Jurkat, Clone E6-1 (cell line): ENCODE measurements around the gene COL6A3.

Source experiments
- DNase-seq: peaks from one replicate; pipeline ENCODE4 v3.0.0-alpha.2; 2011; ENCODE audit warnings: low read depth, low spot score
- H3K4me3 ChIP-seq: 2 replicates; pipeline ENCODE4 v1.5.1; 2011; ENCODE audit warnings: mild to moderate bottlenecking, low read length, control low read depth, moderate library complexity

The COL6A3 gene

DNA sequence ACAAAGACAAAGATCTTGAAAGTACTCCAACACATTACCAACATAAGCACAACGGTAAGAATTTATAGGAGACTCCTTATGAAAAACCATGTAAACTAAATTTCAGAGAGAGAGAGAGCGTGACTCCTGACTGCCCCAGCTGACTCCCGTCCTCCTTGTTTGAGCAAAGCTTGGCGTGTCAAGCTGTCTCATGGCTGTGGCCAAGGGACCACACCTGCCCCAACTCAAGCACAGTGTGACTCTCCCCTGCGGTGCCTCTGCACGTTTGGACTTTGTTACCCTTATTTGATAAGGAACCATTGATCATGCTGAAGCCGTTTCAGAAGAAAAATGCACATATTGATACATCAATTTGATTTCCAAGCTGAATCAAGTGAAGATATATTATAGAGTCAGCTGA is 124.8 kb downstream of the COL6A3 start:
- no peak overlapping the region for H3K4me3 ChIP-seq
- no peak for DNase-seq

- H3K4me3 ChIP-seq = no peak overlapping the region
- no peak for DNase-seq
Measured at GRCh38 chr2:237287872-237288271, 126.1 kb downstream of the COL6A3 start.

GRCh38 chr2:237283131-237283928 is 130.6 kb downstream of the COL6A3 start:
- H3K4me3 ChIP-seq = no peak overlapping the region
- no peak for DNase-seq

- no peak for DNase-seq
- H3K4me3 ChIP-seq = no peak overlapping the region
Measured at GRCh38 chr2:237282568-237283128, 131.3 kb downstream of the COL6A3 start.

DNA sequence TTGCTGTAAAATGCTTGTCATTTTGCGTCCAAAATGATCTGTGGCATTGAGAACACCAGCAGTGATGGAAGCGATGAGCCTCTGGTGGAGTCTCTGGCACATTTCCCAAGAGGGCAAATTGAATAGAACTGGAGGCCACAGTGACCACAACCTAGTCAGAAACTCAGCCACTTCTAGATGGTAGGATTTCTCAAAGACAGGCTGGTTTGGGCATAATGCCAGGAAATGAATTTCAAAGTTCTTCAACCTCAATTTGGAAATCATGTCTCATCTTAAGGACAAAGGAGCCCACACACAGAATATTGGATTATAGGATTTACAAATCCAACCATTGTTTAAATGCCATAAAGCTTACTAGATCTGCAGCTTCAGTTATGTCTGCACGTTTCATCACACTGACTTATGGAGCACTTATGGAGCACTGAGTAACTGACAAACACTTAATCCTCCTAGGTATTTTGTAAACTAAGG is 132.1 kb downstream of the COL6A3 start:
- peak; percentile 17 for DNase-seq

GRCh38 chr2:237280939-237281338 is 133.0 kb downstream of the COL6A3 start:
- no peak overlapping the region for H3K4me3 ChIP-seq
- no peak for DNase-seq

More for the DNA sequence above, 132.1 kb downstream of the COL6A3 start:
- no peak overlapping the region for H3K4me3 ChIP-seq

DNA sequence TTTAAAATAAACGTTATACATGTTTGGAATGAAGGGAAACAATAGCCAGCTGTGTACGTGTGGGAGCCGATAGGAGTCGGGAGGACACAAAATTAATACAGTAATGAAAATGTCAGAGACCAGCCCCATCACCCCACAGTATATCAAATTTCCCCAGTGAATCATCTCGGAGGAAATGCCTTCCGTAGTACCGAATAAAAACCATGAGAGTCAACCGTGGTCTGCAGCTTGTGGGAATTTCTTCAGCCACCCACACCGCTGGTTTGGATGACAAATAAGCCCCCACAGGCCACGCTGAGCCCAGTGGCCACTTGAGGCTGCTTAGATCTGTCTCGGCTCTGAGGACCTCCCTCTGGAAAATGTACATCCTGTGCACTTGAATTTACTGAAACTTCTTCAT is 133.7 kb downstream of the COL6A3 start:
- DNase-seq = no peak
- no peak overlapping the region for H3K4me3 ChIP-seq

DNA sequence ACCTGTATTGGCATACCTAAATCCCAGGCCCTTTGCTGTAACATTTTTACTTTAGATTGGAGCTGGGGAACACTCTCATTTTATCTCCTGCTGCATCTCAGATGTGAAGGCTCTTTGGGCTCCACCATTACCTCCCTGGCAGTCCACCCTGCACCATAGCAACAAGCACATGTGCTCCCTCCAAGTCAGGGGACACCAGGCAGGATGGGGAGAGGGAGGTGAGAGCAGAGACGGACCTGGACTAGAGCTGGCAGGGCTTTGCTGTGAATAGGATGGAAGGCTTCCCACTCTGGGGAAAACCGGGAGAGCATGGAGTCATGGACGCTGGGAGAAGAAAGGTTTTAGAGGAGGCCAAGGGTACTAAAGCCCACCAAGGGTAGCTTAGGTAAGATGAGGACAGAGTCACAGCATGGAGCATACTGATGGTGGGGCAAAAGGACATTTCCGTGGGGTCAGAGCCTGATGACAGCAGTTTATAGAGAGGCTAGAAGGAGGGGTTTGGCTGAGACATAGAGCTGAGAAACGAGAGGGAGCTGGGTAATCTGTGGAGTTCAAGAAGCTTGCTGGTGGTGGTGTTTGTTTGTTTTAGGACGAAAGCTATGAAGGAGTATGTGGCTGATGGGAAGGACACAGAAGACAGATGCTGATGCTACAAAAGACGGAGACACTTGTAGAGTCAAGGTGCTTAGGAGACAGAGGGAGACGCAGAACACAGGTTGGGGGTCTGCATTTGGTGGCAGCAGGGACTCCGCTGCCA is 134.8 kb downstream of the COL6A3 start:
- no peak overlapping the region for H3K4me3 ChIP-seq
- no peak for DNase-seq

GRCh38 chr2:237278568-237278967 is 135.4 kb downstream of the COL6A3 start:
- no peak for DNase-seq
- no peak overlapping the region for H3K4me3 ChIP-seq

- DNase-seq = no peak
- no peak overlapping the region for H3K4me3 ChIP-seq
Measured at GRCh38 chr2:237276716-237277490, 137.1 kb downstream of the COL6A3 start.
